SIG-M5 treated with dmso at 0.1 percent for 504 hours (cell line): ENCODE measurements around the gene KAZN.
"Not testable (repeated sequence)": the region's sequence is repeated elsewhere in the genome, so short reads cannot be mapped to it uniquely, and the experiment has no call there.

Experiments
- DNase-seq: peaks from one replicate; lab custom pipeline; 2025; ENCODE audit not compliant: unreplicated experiment; lab: John Stamatoyannopoulos, UW

KAZN gene

GRCh38 chr1:14946684-14947238 lies 348.3 kb downstream of the KAZN start:
- DNase-seq: no peak

GRCh38 chr1:14947421-14947820 lies 348.9 kb downstream of the KAZN start:
- DNase-seq: no peak

- DNase-seq: no peak
These were observed 349.7 kb downstream of the KAZN start for GRCh38 chr1:14948112-14948652.

- DNase-seq: no peak
These were observed 350.9 kb downstream of the KAZN start for GRCh38 chr1:14949270-14949835.

- no peak for DNase-seq
These were observed 351.6 kb downstream of the KAZN start for GRCh38 chr1:14949836-14950713.

- DNase-seq: no peak
These were observed 353.3 kb downstream of the KAZN start for GRCh38 chr1:14951766-14952165.

- no peak for DNase-seq
These were observed 354.3 kb downstream of the KAZN start for GRCh38 chr1:14952626-14953314.

DNA sequence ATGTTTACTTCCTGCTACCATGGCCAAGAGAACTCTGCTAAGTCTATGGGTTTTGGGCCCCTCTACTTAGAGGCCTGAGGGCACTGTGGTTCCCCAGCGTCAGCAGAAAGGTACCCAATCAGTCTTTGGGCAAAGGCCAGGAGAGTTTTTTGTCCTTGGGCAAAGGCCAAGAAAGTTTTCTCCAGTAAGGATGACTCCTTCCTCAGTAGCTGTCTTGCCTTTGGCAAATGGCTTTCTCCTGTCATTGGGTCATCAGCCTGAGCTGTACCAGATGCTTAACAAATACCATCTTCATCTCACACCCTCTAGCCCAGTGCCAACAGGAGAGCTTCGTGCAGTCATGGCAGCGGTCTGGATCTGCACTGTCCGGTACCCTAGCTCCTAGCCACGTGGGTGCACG lies 355.7 kb downstream of the KAZN start:
- DNase-seq: no peak

- no peak for DNase-seq
These were observed 356.4 kb downstream of the KAZN start for GRCh38 chr1:14954930-14955329.

GRCh38 chr1:14955402-14955801 lies 356.9 kb downstream of the KAZN start:
- no peak for DNase-seq

DNA sequence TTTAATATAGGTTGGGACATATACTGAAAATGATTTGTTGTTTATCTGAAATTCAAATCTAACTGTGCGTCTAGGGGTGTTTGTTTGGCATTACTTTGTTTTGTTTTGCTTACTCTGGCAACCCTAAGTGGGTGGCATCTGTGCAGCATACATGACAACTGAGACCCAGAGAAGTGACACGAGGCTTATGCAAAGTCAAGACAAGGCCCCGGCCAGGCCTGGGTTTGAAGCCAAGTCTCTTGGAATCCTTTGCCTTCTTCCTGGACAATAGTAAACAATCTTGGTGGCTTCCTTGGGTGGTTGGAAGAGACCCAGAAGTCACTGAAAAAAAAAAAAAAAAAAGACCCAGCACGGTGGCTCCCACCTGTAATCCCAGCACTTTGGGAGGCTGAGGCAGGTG lies 357.5 kb downstream of the KAZN start:
- DNase-seq: no peak

- DNase-seq: no peak
These were observed 358.2 kb downstream of the KAZN start for GRCh38 chr1:14956579-14957195.

GRCh38 chr1:14957375-14958098 lies 359.1 kb downstream of the KAZN start:
- no peak for DNase-seq

DNA sequence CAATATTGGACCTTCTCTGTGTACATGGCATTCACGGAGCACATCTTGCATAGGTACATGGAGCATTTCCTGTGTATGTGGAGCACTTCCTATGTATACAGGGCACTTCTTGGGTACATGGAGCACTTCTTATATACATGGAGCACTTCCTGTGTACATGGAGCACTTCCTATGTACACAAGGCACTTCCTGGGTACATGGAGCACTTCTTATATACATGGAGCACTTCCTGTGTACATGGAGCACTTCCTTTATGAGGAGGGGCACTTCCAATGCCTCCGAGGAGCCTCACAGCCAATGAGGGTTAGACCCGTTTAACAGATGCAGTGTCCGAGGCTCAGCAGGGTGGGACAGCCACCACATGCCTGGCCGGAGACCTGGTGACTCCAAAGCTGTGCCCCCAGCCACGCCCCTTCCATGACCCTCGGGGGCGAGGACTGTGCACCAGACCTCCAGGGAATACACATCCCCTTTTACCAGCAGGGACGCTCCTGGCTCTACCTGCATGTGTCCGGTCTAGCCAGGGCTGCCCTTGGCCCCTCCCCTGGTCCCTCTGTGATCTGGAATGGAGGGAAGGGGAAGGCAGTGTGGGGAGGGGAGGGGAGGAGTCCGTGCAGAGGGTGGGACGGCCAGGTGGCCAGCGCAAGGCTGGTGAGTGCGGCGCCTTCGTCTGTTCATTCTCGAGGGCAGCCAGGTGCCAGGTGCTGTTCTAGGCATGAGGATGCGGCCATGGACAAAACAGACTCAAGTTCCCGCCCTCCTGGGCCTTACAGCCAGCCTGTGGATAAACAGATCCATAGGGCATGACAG lies 360.0 kb downstream of the KAZN start:
- no peak for DNase-seq

DNA sequence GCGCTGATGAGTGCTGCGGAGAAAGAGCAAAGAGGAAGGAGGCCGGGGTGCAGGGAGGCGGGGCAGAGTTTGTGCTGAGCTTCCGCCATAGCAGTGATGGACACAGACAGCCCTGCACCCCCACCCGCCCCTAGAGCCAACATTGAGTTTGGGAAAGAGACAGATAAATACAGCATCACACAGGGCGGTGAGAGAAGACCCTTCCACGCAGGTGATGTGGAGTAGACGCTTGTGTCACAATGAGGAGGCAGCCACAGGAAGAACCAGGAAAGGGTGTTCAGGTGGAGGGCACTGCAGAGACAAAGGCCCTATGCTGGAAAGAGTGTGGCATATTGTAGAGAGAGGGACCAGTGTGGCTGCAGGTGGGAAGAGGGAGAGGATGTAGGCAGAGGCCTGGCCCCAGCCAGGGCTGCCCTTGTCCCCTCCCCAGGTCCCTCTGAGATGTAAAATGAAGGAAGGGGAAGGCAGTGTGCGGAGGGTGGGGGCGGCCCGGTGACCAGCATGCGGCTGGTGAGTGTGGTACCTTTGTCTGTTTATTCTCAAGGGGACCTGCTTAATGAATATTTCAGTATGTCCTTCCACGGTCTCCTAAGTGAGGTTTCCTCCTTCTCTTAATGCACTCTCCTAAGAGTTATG lies 360.7 kb downstream of the KAZN start:
- DNase-seq: no peak

GRCh38 chr1:14961661-14962267 lies 363.3 kb downstream of the KAZN start:
- no peak for DNase-seq

DNA sequence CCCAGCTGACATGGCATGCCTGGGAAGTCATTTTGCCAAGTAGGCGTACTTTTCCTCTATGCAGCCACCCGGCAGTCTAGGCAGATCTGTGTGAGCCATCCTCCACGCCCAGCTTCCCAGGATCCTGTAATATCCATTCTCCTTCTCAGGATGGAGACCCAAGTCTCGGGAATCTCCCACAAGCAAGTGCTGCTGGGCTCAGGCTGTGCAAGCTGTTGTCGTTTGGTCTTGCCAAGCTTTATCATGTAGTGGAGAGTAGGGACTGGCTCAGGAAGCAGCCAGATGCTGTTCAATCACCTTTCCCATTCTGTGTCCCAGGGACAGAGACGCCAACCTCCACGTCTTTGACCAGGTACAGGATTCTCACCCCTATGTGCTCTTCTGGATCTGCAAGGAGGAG lies 363.9 kb downstream of the KAZN start:
- DNase-seq: no peak

GRCh38 chr1:14963791-14964710 lies 365.6 kb downstream of the KAZN start:
- DNase-seq: not testable (repeated sequence)
